GM18909 (cell line): ENCODE measurements around the gene MYO16.
A peak's percentile ranks its signal among the peaks of the same experiment; 100 is the strongest.

Source experiments
- ATAC-seq: cut with Tn5 transposase; IDR thresholded peaks from one replicate; pipeline ENCODE4 v1.9.1; 2021; ENCODE audit warnings: mild to moderate bottlenecking; ENCODE audit not compliant: unreplicated experiment, poor library complexity

Gene MYO16

GRCh38 chr13:109160357-109160756 is 530.9 kb downstream of the MYO16 start:
- peak; percentile 46 for ATAC-seq

- peak; percentile 16 for ATAC-seq
Measured at GRCh38 chr13:109160887-109161669, 531.7 kb downstream of the MYO16 start.

DNA sequence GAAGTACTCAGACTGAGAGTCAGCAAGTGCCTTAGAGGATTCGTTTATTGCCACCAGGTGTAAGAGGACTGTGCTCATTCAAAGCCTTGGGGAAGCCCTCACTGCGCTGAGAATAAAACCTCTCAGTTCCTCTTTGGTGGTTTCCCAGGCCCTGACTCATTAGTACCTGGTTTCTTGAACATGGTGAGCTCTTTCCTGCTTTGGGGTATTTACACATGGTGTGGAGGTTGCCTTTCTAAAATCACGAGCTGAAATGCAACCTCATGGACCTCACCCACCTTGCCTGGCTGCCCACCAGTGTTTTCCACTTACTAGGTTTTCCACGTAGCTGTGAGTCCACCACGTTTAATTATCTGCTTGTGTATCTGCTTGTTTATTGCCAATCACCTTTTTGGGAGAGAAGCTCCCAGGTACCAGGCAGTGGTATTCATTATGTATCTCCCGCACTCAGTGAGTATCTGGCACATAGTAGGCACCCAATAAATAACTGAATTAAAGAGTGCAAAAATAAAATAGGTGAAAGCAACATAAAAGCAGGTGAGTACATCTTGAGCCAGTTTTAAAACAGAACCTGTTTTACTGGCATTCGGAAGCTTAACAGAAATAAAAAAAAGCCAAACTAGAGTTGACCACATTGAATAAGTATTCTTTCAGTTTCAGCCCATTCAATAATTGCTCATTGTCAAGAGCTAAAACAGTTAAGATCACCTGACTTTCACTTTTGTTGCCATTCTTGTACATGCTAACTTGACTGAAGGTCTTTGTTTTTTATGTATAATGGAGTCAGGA is 533.0 kb downstream of the MYO16 start:
- peak; percentile 84 for ATAC-seq

DNA sequence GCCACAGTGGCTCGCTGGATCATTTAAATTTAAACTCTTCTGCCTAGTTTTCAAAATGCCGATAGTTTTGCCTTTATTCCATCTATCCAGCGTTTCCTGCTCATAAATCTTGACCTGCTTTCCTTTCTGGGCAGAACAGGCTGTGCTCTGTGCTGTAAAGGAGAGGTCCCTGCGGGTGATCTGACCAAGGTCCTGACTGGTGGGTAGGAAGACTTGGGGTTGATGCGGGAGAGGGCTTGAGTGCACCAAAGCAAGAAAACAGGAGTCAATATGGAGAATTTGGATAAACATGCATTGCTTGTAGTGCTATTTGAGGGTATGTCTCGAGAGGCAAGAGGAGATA is 533.6 kb downstream of the MYO16 start:
- ATAC-seq, result peak; percentile 5

- ATAC-seq, result no peak
Measured at GRCh38 chr13:109165417-109165904, 536.0 kb downstream of the MYO16 start.

DNA sequence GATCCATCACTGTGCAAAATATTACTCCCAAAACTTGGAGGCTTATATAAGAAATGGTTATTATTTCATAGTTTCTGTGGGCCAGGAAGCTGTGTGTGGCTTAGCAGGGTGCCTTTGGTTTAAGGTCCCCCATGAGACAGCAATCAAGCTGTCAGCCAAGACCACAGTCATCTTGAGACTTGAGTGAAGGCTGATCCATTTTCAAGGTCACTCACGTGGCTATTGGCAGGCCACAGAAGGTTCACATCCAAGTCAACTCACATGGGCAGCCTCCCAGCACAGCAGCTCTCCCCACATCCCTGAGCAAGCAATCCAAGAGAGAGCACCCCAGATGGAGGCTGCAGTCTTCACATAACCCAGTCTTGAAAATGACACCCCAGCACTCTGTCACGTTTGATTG is 537.4 kb downstream of the MYO16 start:
- ATAC-seq, result peak; percentile 41

- ATAC-seq, result no peak
Measured at GRCh38 chr13:109172136-109172535, 542.7 kb downstream of the MYO16 start.

DNA sequence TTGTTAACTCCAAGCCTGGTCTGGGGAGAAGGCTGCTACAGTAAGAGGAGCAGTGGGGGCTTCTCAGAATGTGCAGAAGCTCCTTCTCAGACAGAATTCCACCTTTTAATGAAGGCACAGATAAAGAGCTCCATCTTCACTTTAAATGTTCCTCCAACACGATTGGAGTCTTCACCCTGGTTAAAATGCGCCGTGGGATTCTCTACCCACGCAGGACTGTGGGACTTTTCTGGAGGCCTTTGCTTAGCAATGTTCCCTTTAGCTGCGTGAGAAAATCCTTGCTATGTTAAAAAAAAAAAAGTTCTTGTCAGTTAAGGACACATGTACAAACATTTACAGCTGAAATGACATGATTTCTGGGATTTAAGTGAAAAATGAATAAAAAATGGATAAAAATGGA is 546.3 kb downstream of the MYO16 start:
- ATAC-seq, result no peak

DNA sequence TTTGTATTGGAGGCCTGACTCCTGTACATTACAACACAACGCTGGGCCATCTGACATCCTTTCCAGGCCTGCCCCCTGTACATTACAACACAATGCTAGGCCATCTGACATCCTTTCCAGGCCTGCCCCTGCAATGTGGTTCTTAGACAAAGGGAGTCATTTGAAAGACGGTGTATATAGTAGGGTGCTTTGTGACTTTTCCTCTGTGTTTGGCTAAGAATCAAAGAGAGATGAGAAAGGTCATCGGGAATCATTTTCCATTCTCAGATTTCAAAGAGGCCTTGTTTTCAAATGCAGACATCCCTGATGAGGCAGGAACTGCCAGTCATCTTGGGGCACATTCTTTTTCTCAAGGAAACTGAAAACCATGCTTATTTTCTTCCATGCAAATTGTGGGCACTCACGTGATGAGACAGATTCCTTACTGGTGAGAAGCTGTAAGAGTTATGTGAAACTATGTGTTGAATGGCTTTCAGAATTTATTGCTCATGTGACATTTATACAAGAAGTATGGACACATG is 551.6 kb downstream of the MYO16 start:
- ATAC-seq, result no peak

GRCh38 chr13:109182777-109183465 is 553.5 kb downstream of the MYO16 start:
- no peak for ATAC-seq

- no peak for ATAC-seq
Measured at GRCh38 chr13:109191413-109191812, 562.0 kb downstream of the MYO16 start.

DNA sequence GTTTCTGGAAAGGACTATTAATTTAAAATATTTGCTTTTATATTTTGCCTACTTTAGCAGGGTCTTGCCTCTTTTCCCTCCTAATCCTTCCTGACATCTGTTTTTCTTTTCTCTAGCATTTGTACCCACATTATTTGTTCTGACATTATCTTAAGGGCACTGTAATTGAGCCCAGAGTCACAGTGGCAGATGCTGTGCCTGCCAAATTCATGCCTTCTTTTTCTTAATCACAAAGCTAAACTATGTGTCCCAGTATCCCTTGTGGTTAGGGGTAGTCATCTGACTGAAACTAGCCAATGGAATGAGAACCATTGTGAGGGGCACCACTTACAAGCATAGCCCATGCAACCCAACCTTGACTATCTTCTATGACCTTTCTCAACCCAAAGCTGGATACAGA is 562.9 kb downstream of the MYO16 start:
- ATAC-seq, result no peak

DNA sequence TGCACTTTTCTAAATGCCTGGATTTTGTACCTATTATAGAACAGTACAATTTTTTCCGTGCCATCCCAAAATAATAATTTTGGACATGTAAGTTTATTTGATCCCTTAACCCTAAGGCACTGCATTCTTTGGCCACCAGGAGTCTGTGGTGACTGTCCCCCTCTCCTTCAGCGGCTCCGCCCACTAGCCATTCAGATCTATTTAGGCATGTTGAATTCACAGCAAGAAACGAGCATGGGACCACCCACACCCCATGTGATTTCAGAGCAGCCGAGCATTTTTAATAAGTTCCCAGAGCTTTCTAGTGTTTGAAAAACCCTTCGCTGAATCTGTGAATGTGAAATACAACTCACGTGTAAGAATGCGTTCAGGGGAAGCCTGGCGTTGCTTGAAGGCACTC is 567.5 kb downstream of the MYO16 start:
- no peak for ATAC-seq

DNA sequence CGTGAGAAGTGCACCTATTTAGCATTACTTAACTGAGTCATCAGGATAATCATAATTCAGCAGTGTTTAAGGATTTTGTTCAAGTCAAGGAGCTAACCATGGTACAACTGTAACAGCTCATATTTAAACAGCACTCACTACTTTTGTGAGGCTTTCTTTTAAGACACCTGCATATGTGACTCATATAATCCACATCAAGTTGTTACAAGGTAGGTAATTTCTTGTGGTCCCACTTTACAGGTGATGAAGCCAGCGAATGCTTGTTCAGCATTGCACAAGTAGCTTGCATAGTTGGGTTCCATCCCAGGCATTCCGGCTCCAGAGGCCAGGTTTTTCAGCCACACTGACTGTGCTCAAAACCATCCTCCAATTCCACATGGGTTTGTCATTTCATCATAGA is 569.2 kb downstream of the MYO16 start:
- ATAC-seq, result no peak

DNA sequence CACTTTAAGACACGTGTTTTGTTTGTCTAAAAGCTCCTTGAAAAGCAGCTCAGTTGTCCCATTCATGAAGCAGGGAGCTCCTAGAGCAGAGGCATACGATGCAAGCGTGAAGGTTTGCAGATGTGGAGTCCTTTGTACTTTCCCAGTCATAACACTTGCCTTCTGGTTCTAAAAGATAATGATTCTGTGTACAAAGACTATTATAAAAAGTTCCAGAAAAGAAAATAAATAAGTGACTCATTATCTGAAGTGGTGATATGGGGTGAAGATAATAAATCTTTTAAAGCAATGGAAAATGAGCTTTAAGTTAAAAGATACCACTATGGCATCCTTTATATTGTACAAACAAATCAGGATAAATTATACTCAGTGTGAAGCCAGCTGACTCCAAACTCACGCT is 569.9 kb downstream of the MYO16 start:
- no peak for ATAC-seq

GRCh38 chr13:109200556-109200955 is 571.1 kb downstream of the MYO16 start:
- no peak for ATAC-seq

GRCh38 chr13:109203587-109203986 is 574.2 kb downstream of the MYO16 start:
- ATAC-seq, result no peak

GRCh38 chr13:109204252-109204651 is 574.8 kb downstream of the MYO16 start:
- no peak for ATAC-seq

DNA sequence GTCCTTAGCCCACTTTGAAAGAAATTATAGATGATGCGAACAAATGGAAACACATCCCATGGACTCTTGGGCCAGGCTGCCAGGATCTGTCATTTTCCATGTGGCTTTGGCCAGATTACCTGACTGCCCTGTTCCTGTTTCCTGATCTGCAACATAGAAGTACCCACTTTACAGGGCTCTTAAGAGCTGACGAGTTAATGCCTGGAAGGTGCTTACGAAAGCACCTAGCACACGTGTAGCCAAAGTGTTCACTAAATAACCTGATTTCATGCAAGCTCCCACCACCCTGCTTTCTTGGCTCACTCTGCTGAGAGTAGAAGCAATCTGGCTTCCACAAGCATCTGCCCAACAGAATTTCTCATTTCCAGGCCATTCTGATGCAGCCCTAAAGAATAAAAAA is 575.2 kb downstream of the MYO16 start:
- no peak for ATAC-seq

- ATAC-seq, result no peak
Measured at GRCh38 chr13:109205315-109205714, 575.9 kb downstream of the MYO16 start.

- ATAC-seq, result no peak
Measured at GRCh38 chr13:109206616-109207015, 577.2 kb downstream of the MYO16 start.
